Stimulated activated CD4-positive, alpha-beta T cell treated with anti-CD3 and anti-CD28 coated beads, Interleukin-15, amount 100 ng/mL, for 24 hours (primary cell): ENCODE data around the gene PCYOX1L.

Experiments
- DNase-seq: peaks from one replicate; pipeline ENCODE4 v3.0.0-alpha.2; 2020

Gene PCYOX1L

GRCh38 chr5:149371296-149371962 lies 13.6 kb downstream of the PCYOX1L start:
- DNase-seq, result peak; percentile 76

DNA sequence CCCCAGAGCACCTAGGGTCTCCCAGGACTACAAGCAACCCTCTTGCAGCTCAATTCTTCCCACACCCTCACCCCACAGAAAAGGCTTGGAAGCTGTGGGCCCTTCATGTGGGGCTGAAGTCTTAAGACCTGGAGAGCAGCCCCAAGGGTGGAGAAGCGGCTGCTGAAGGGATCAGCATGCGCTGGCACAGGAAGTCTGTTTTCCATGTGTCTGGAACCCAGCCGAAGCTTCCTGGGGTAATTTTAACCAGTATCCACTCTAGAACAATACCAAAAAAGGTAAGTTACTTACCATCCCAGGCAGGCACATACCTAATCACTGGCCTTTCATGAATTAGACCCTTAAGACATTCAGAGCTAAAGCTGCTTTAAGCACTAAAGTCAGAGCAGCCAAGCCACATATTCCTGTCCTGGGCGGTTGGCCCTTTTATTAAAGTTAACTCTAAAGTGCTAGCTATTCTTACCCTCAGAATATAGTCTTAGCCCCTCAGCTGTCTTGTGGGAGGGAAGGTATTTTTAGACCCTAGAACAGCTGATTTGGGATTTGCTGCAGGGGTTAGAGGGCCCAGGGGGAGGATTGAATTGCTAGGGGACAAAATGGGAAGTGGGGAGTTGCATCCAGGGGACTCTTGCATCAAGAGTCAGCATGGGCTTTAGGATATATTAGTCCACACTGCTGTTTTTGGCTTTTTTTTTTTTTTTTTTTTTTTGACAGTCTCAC lies 14.4 kb downstream of the PCYOX1L start:
- no peak for DNase-seq

DNA sequence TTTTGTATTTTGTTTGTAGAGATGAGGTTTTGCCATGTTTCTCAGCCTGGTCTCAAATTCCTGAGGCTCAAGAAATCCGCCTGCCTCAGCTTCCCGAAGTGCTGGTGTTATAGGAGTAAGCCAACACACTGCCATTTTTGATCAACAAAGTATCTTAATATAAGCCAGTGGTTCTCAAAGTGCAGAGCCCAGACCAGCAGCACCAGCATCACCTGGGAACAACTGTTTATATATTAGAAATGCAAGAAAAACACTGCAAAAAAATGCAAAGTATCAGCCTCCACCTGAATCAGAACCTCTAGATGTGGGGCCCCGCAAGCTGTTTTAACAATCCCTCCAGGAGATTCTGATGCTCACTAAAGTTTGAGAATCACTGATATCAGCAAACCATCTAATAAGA lies 15.1 kb downstream of the PCYOX1L start:
- DNase-seq, result no peak

GRCh38 chr5:149374303-149374702 lies 16.5 kb downstream of the PCYOX1L start:
- no peak for DNase-seq

- DNase-seq, result no peak
Observed at GRCh38 chr5:149374801-149375200, 17.0 kb downstream of the PCYOX1L start.

- DNase-seq, result no peak
Observed at GRCh38 chr5:149375434-149375833, 17.6 kb downstream of the PCYOX1L start.

GRCh38 chr5:149376104-149376503 lies 18.3 kb downstream of the PCYOX1L start:
- no peak for DNase-seq

DNA sequence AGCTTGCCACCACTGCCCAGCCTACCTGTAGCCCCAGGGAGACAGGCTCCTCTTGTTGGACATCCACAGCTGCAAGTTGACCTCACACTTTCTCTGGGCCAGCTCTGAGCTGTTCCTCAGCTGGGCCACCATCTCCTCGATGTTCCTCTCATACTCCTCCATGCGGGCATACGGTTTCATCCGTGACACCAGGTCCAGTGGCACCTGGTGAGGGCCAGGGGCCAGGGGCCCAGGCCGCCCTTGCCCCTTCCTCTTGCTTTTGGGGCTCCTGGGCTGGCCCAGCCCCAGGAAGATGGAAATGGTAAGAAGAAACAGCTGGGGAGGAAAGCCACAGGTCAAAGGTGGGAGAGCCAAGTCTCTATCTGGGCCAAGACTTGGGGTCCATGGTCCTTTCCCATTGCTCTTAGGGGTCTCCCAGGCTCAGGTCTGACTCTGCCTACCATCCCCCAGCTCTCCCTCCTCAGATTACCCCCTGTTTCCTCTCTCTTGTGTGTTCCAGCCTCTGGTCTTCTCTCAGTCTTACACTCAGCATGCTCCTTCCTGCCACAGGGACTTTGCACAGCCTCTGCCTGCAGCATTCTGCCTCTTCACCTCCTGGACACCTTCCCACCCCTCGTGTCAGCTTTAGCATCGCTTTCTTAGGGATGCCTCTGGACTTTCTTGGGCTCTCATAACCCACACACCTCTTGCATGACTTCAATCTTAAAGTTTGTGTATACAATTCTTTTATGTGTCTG lies 19.0 kb downstream of the PCYOX1L start:
- DNase-seq, result no peak

DNA sequence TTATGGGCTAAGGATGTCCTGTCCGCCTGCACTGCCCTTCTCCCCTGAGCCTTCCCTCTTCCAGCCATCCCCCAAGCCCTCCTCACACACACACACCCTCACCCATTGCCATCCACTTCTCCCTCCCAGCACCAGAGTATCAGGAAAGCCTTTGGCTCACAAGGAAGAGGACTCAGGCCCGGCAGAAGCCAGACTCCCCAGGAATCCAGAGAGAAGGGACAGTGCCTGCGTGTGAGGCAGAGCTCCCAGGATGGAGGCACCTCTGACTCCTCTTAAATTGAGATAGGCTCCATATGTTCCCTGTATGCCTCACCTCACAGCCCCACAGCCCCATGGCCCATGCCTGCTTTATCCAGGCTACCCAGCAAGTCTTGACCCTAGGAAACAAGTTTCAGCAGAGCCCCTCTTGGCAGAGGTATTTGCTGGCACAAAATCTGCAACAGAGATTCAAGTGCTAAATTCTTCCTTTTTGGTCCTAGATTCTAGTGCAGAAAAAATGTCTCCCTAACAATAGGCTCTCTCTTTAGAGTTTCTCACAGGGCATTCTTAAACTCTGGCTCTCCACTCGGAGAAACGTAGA lies 20.5 kb downstream of the PCYOX1L start:
- no peak for DNase-seq

DNA sequence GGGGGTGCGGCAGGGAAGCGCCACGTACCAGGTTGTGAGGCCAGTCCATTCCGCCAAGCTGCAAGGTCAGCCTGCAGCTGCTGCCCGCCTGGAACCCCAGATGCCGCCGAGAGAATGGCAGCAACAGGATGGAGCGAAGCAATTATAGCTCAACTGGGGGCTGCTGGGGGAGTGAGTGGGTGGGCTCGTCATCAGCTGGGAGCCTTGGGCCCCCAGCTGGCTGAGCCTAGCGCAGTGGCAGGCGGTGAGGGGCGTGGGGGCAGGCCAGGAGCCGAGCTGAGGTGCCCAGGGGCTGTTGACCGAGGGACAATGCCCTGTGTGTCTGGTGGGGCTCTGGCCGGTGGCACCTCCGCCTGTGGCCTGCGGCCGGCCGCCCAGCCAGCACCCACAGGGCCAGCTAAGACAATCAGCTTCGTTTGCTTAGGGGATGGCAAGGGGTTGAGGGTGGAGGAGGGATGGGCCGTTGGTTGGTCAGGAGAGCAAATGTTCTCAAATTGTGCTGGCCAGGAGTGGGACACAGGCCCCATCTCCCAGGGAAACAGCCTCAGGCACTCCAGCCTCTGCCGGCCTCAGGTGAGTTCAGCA lies 21.4 kb downstream of the PCYOX1L start, which contains the start of gene IL17B:
IL17B (minus strand) TSS at position 116 of the 585 bp plus-strand sequence; CDS start at position 49, 67 bp downstream.
- DNase-seq, result no peak

GRCh38 chr5:149379818-149380374 lies 22.1 kb downstream of the PCYOX1L start:
- DNase-seq, result no peak

DNA sequence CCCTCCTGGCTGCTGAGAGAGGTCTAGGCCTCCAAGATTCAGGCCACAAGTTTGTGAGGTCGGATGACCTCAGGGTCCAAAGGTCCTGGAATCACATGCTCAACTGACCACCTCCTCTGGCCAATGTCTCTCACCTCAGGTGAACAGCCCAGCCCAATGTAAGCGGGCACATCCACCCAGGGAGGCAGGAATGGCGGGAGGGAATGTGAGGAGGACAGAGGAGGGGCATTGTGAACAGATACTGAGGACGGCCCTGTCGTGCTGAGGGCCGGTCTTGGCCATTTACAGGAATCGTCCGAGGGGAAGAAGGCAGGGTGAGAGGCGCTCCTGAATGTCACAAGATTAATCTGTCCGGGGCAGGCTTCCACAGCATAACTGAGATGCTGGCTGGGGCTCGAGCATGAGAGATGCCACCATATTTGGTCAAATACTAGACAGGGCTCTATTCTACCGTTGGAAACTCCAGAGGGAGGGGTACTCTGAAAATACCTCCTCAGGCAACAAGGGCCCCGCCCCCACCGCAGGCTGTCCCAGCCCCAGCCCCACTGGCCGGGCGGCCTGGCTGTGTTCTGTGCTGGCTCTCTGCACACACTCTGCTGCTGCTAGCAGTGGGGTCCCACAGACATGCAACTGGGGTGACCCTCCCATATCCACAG lies 22.7 kb downstream of the PCYOX1L start:
- DNase-seq, result no peak

GRCh38 chr5:149381261-149381985 lies 23.6 kb downstream of the PCYOX1L start:
- DNase-seq, result no peak

- peak; percentile 83 for DNase-seq
Observed at GRCh38 chr5:149381986-149382338, 24.1 kb downstream of the PCYOX1L start.

DNA sequence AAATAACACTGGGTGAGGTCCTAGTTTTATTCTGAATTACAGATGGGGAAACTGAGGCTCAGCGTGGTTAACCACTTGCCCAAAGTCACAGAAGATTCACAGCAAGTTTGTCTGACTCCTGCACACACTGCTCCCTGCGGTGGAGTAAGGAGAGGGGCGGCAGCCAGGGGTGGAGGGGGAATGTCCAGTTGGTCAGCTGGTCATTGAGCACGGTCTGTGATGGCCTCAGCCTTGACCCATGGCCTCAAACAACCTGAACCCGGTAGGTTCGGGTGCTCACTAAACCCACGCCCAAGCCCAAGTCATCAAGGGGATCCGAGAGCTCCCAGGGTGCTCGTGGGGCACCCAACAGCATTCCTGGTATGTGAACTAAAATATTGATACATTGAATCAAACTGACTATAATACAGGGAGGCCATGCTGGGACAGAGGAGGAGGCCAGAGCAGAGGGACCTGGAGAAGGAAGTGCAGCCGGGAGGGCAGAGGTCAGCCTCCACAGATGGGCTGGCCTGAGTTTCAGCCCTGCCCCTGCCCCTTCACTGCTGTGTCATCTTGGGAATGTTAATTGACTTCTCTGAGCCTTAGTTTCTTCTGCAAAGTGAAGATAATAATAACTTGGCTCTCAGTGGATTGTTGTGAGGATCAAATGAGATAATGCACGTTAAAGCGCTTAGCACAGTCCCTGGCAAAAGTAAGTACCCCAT lies 24.8 kb downstream of the PCYOX1L start:
- no peak for DNase-seq

DNA sequence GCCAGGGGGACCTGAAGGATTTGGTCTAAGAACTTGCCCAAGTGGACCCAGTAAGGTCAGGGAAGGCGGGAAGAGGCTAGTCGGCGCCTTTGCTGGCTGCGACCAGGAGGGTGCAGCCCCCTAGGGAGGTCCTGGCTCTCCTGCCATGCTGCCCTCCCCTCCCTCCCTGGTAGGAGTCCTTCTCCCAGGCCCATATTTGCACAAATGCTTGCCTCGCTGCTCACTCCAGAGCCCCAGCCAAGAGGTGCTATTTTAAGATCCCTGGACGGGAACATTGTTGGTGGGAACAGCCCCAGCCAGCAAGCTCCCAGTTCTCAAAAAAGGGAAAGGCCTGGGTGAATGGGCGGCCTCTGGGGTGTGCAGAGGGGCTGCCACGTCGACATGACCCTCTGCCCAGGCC lies 25.6 kb downstream of the PCYOX1L start:
- no peak for DNase-seq

DNA sequence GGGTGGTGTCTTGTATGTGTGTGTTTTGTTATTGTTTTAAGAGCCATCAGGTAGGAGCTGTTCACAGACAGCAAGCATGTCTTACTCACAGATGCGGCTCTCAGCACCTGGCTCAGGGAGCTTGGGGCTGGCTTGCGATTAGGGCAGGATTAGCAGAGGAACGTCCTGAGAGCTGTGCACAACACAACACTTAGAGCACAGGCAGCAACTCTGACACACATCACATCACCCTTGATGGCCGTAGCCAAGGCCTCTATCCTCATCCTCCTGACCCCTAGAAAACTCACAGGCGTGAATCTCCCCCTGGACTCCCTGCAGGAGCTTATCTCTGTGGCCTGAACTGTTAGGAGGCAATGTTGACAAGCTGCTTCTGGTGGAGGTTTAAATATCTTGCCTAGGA lies 28.3 kb downstream of the PCYOX1L start:
- no peak for DNase-seq

- DNase-seq, result no peak
Observed at GRCh38 chr5:149387081-149387631, 29.3 kb downstream of the PCYOX1L start.

DNA sequence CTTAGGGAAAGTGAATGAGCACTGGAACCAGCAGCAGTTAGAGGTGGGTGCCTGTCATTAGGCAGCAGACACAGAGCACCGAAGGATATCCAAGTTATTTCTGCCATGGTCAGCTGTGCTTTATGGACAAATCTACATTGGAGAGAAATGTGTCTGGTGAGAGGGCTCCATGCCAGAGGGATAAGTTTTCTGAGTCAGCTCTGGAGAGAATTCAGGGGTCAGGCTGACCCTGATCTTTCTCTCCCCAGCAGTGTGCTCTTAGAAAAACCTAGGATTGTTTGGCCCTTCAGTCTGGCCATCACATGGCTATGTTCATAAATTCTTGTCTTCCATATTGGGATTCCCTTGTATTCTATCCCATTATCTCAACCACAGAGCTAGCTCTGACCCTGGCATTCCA lies 30.1 kb downstream of the PCYOX1L start:
- DNase-seq, result no peak

GRCh38 chr5:149388498-149389190 lies 30.8 kb downstream of the PCYOX1L start:
- DNase-seq, result no peak
